Loucy (cell line): Measurements from ENCODE around the gene STOX2.

Experiments
- EZH2phosphoT487 ChIP-seq: fragments of 200-600 bp; IDR thresholded peaks from 2 replicates; pipeline ENCODE4 v1.6.1; 2018; ENCODE audit warnings: antibody characterized with exemption, mild to moderate bottlenecking, moderate library complexity, borderline replicate concordance
- TF ChIP-seq, protein P1 (sequence below): fragments of 200-600 bp; sonication (generic); conservative IDR thresholded peaks from 2 replicates; pipeline ENCODE4 v1.5.1; 2014; ENCODE audit warnings: mild to moderate bottlenecking, antibody characterized with exemption, low read length

DNA sequence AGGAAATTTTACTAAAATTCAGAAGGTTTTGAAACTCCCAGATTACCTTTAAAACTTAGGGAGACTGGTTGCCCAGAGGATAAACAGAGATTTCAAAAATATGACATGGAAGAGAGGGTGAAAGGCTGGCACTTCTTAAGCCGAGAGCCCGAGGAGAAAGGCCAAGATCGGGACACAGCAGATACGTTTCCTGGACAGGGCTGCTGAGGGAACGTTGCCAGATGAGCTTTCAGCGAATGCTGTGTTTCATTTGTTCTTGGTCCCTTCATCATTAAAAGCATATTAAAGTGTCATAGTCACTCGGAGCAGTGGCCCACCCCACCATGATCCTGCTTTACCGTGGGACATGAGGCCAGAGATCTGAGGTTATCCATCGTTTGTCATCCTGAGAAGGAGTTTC, 37.9 kb upstream of the STOX2 start:
- TF ChIP-seq, protein P1, sequence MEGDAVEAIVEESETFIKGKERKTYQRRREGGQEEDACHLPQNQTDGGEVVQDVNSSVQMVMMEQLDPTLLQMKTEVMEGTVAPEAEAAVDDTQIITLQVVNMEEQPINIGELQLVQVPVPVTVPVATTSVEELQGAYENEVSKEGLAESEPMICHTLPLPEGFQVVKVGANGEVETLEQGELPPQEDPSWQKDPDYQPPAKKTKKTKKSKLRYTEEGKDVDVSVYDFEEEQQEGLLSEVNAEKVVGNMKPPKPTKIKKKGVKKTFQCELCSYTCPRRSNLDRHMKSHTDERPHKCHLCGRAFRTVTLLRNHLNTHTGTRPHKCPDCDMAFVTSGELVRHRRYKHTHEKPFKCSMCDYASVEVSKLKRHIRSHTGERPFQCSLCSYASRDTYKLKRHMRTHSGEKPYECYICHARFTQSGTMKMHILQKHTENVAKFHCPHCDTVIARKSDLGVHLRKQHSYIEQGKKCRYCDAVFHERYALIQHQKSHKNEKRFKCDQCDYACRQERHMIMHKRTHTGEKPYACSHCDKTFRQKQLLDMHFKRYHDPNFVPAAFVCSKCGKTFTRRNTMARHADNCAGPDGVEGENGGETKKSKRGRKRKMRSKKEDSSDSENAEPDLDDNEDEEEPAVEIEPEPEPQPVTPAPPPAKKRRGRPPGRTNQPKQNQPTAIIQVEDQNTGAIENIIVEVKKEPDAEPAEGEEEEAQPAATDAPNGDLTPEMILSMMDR, result no peak
- TF ChIP-seq EZH2phosphoT487, result no peak
